Colonic mucosa (tissue), 4 donors: ENCODE results near the gene PERM1. TPM values are rescaled to one million over a fixed set of nuclear protein-coding genes. Genes with fewer than 3 reads are reported as not detected.
A peak's percentile ranks its signal among the peaks of the same experiment; 100 is the strongest.

Experiments
- DNase-seq: peaks from one replicate; pipeline ENCODE4 v3.0.0-alpha.2; 2020
- H3K27ac ChIP-seq: fragments of 200-600 bp; one replicate; pipeline ENCODE4 v1.8.0; 2021
- H3K27me3 ChIP-seq: fragments of 200-600 bp; one replicate; pipeline ENCODE4 v1.8.0; 2021
- H3K36me3 ChIP-seq: fragments of 200-600 bp; one replicate; pipeline ENCODE4 v1.8.0; 2021
- H3K4me1 ChIP-seq: fragments of 200-600 bp; one replicate; pipeline ENCODE4 v1.8.0; 2021; ENCODE audit warnings: mild to moderate bottlenecking
- H3K4me3 ChIP-seq: fragments of 200-600 bp; one replicate; pipeline ENCODE4 v1.8.0; 2021
- H3K9ac ChIP-seq, 2 donors: one replicate each; pipeline ENCODE4 v1.7.0; 2013; ENCODE audit warnings: control low read depth in 2 of 2, low read depth in 2 of 2, low read length in 2 of 2
- H3K9me3 ChIP-seq: fragments of 200-600 bp; one replicate; pipeline ENCODE4 v1.8.0; 2021
- intact Hi-C: fragments of 100-400 bp; cut with DNase I; formaldehyde crosslinking; loops from one replicate; pipeline ENCODE4 v1.14.1; 2022
- total RNA-seq, 2 donors: library from RNA; stranded (reverse); fragmentation: NEBNext Ultra II Directional in 1 of 2; extraction: Animal tissue kit (Norgen Biotek cat#: 25700) in 1 of 2; gene quantifications; one replicate each; pipeline ENCODE4 v1.2.1, GENCODE V29; 2021
- TF ChIP-seq, protein P1 (sequence below): fragments of 200-600 bp; IDR thresholded peaks from one replicate; pipeline ENCODE4 v1.8.0; 2022; ENCODE audit warnings: antibody characterized with exemption, mild to moderate bottlenecking
- donor health status: healthy.
- donor health status: DM: no; HTN: no; CAD: no.
- donor health status: DM: no; HTN: no; CAD: no.

PERM1 gene
- total RNA-seq, 2 donors from 2014 or later: not detected

DNA sequence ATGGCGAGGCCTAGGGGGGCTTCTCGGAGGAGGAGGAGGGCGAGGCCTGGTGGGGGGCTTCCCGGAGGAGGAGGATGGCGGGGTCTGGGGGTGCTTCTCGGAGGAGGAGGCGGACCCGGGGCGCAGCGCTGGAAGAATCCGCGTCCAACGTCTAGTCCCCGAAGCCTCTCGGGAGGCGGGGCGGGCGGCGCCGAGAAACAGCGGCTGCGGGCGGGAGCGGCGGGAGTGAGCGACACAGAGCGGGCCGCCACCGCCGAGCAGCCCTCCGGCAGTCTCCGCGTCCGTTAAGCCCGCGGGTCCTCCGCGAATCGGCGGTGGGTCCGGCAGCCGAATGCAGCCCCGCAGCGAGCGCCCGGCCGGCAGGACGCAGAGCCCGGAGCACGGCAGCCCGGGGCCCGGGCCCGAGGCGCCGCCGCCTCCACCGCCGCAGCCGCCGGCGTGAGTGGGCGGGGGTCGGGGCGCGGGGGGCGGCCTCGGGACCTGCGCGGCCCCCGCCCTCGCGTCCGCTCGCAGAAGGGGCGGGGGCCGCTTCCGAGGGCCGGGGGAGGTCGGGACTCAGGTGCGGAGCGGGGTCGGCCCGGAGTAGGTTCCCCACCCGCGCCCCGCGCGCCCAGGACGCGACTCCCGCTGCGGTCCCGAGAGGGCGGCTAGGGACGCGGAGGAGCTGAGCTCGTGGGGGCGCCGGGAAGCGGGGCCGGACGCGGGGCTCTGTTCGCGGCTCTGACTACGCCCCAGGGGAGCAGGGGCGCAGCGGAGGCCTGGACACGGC, 21.3 kb downstream of the PERM1 start, which contains the start of gene KLHL17:
Gene KLHL17, plus strand, starts transcription at position 222 of the 769 bp plus-strand sequence. Its CDS starts 110 bp downstream, at position 332.
- Histone ChIP-seq H3K27ac (no peak within 1 kb of the TSS), H3K4me3 (peak within 1 kb of the TSS; percentile 97), H3K4me1 (no peaks in the 10 kb centered on the region), H3K9me3 (no peaks in the 10 kb centered on the region), H3K27me3 (no peaks in the 10 kb centered on the region), H3K36me3 (no peaks in the 10 kb centered on the region), H3K9ac (peak within 1 kb of the TSS in 1 of 2 donors; percentile 74)
- intact Hi-C loops: no loop called here
- peak; percentile 91 for DNase-seq
- TF ChIP-seq, protein P1, sequence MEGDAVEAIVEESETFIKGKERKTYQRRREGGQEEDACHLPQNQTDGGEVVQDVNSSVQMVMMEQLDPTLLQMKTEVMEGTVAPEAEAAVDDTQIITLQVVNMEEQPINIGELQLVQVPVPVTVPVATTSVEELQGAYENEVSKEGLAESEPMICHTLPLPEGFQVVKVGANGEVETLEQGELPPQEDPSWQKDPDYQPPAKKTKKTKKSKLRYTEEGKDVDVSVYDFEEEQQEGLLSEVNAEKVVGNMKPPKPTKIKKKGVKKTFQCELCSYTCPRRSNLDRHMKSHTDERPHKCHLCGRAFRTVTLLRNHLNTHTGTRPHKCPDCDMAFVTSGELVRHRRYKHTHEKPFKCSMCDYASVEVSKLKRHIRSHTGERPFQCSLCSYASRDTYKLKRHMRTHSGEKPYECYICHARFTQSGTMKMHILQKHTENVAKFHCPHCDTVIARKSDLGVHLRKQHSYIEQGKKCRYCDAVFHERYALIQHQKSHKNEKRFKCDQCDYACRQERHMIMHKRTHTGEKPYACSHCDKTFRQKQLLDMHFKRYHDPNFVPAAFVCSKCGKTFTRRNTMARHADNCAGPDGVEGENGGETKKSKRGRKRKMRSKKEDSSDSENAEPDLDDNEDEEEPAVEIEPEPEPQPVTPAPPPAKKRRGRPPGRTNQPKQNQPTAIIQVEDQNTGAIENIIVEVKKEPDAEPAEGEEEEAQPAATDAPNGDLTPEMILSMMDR: no peak

DNA sequence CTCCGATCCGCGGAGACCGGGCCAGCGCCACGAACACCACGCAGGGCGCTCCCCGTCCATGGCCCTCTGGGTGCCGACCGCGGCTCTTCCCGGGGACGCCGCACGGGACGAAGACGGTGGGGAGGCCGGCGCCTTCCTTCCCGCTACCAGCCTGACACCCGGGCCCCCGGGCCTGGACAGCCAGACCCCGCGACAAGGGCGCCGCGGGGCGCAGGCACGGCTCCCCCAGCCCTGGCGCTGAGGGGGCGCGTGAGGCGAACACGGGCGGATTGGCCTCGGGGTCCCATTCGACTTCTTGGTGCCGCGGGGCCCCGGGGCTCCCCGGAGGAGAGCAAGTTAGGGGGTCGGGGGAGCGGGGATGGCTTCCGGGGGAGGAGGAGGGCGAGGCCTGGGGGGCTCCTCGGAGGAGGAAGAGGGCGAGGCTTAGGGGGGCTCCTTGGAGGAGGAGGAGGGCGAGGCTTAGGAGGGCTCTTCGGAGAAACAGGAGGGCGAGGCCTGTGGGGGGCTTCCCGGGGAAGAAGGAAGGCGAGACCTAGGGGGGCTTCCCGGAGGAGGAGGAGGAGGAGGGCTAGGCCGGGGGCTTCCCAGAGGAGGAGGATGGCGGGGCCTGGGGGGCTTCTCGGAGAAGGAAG, 22.0 kb downstream of the PERM1 start:
- DNase-seq: no peak
- Histone ChIP-seq H3K27me3 (no peaks in the 10 kb centered on the region), H3K9me3 (no peaks in the 10 kb centered on the region), H3K4me1 (no peaks in the 10 kb centered on the region), H3K4me3 (peak overlapping the region; percentile 97), H3K27ac (no peak overlapping the region), H3K36me3 (no peaks in the 10 kb centered on the region), H3K9ac (peak overlapping the region in 1 of 2 donors; percentile 74)
- intact Hi-C loops: no loop called here
- TF ChIP-seq, protein P1: no peak

DNA sequence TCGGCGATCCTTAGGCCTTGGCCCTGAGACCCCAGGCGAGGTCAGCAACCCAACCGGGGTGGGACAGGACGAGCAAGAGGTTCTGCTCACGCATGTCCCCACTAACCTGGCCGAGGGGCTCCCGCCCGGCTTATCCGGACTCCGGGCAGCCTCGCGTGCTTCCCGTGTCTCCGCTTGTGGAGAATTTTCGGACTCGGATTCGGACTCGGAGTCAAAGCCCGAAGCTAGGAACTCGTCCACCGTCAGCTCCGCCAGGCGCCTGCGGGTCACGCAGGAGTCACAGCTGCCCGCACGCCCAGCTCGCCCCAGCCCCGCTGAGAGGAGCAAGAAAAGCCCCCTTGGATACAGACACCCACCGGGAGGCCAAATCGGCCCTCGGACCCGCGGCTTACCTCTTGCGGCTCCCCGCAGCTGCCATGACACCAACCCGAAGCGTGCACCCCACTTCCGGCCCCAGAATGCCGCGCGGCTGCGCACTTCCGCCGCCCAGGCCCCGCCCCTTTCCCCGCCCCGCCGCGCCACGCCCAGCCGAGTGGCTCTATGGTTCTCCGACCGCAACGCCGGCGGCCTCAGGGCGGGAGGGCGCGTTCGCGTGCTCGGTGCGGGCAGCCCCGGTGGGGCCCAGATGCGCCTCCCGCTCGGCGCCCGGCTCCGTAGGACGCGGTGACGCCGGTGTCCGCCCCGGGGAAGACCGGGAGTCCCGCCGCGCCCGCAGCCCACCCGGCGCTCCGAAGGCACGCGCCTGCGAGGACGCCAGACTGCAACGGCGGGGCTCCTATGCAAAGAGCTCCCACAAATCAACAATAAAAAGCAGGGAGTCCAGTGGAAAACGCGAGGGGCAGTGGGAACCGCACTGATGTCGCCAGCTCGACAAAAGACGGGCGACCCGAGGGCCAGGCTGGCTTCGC, 22.8 kb downstream of the PERM1 start, which contains the start of gene NOC2L:
Gene NOC2L, minus strand, starts transcription at position 434 of the 908 bp plus-strand sequence. Its CDS starts 16 bp downstream, at position 418.
- DNase-seq: peak; percentile 96
- H3K4me3 ChIP-seq: peak within 1 kb of the TSS; percentile 97
- TF ChIP-seq, protein P1: no peak
- no peak within 1 kb of the TSS for H3K27ac ChIP-seq
- peak within 1 kb of the TSS; percentile 77 to 88 for H3K9ac ChIP-seq
- no peaks in the 10 kb centered on the region for H3K27me3 ChIP-seq
- intact Hi-C loops: no loop called here
- H3K4me1 ChIP-seq: no peaks in the 10 kb centered on the region
- H3K36me3 ChIP-seq: no peaks in the 10 kb centered on the region
- H3K9me3 ChIP-seq: no peaks in the 10 kb centered on the region

DNA sequence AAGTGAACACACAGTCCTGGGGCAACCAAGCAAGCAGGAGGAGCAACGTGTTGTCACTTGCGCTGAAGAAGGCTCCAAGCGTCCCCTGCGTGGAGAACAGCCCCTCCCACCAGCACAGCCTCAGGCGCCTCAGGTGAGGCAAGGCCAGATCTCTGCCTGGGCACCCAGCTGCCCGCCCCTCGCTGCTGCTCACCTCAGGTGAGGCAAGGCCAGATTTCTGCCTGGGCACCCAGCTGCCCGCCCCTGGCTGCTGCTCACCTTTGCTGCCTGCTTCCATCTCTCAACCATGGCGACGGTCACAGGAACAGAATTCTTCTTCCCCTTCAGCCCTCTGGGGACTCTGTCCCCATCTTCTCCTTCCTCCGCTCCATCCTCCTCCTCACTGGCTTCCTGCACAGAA, 25.3 kb downstream of the PERM1 start:
- Histone ChIP-seq H3K4me3 (no peak overlapping the region), H3K4me1 (no peaks in the 10 kb centered on the region), H3K27me3 (no peaks in the 10 kb centered on the region), H3K9ac (no peak overlapping the region), H3K27ac (no peak overlapping the region), H3K36me3 (peaks cover 11% of the 10 kb centered on the region), H3K9me3 (no peaks in the 10 kb centered on the region)
- no peak for DNase-seq
- intact Hi-C loops: no loop called here
- TF ChIP-seq, protein P1: no peak

DNA sequence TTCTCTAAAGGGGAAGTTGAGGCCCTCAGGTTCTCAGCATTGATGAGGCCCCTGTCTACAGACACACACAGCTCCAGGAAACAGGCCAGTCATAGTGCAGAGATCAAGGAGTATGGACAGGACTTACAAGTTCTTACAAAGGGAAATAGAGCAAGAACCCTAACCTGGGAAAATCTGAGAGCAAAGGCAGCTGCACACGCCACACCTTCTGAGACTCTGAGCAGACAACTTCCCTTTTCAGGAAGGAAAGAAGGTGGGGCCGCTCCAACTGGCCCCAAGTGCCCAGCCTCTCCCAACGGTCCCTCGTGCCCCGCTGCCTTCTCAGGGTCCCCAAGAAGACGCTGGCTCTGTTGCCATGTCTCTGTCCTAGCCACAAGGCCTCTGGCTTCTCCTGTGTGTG, 26.4 kb downstream of the PERM1 start:
- Histone ChIP-seq H3K4me1 (no peaks in the 10 kb centered on the region), H3K27me3 (no peaks in the 10 kb centered on the region), H3K9me3 (no peaks in the 10 kb centered on the region), H3K27ac (no peak overlapping the region), H3K4me3 (no peak overlapping the region), H3K36me3 (peaks cover 11% of the 10 kb centered on the region), H3K9ac (no peak overlapping the region)
- intact Hi-C loops: no loop called here
- TF ChIP-seq, protein P1: no peak
- DNase-seq: no peak
